Erythroblast (primary cell): ENCODE measurements around the gene SPDYE6.
"Not testable (repeated sequence)": the region's sequence is repeated elsewhere in the genome, so short reads cannot be mapped to it uniquely, and the experiment has no call there.

ENCODE experiments used
- DNase-seq, 2 experiments: peaks; one replicate each; lab custom pipeline; 2025; lab: John Stamatoyannopoulos, UW
- GATA1 ChIP-seq: IDR thresholded peaks from 2 replicates; pipeline ENCODE4 v1.6.1; 2011; ENCODE audit warnings: low read depth, mild to moderate bottlenecking, control low read depth, low read length, moderate library complexity
- POLR2A ChIP-seq: IDR thresholded peaks from 2 replicates; pipeline ENCODE4 v1.6.1; 2011; ENCODE audit warnings: mild to moderate bottlenecking, low read length

The SPDYE6 gene

GRCh38 chr7:102326157-102326889 lies 29.9 kb downstream of the SPDYE6 start:
- no peak for DNase-seq
- TF ChIP-seq GATA1 (no peak), POLR2A (no peak)

DNA sequence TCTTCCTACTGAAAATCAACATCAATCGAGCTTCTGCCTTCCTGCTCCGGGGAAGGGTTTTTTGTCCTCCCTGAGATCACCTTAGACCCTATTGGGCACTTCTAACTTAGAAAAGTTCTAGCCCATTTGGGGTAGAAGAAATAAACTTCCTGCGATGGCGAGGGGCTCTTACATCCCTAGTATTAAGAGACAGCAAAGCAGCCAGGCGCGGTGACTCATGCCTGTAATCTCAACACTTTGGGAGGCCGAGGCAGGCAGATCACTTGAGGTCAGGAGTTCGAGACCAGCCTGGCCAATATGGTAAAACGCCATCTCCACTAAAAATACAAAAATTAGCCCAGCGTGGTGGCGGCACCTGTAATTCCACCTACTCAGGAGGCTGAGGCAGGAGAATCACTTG lies 31.1 kb downstream of the SPDYE6 start:
- DNase-seq: not testable (repeated sequence)

- no peak for TF ChIP-seq GATA1
- no peak for TF ChIP-seq POLR2A
- DNase-seq: no peak
Observed at GRCh38 chr7:102323914-102324195, 32.4 kb downstream of the SPDYE6 start.

DNA sequence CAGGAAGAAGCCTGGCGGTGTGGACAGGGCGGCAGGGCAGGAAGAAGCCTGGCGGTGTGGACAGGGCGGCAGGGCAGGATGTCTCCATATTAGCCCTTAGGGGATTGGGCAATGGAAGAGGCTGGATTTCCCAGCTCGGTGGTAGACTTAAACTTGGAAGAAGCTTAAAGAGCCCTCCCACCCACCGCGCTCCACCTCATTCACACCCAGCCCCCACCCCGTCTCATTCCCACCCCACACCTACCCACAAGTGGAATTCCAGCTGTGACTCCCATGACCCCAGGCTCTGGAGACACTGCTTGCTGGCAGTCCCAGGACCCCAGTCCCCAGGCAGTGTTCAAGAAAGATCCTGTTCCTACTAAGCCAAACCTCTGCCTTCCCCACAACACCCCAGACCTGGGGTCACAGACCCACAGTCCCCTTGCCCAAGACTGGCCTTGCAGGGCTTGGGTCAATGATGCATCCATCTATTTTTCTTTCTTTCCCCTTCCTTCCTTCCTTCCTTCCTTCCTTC lies 34.0 kb downstream of the SPDYE6 start:
- DNase-seq: no peak
- TF ChIP-seq POLR2A (no peak), GATA1 (no peak)

DNA sequence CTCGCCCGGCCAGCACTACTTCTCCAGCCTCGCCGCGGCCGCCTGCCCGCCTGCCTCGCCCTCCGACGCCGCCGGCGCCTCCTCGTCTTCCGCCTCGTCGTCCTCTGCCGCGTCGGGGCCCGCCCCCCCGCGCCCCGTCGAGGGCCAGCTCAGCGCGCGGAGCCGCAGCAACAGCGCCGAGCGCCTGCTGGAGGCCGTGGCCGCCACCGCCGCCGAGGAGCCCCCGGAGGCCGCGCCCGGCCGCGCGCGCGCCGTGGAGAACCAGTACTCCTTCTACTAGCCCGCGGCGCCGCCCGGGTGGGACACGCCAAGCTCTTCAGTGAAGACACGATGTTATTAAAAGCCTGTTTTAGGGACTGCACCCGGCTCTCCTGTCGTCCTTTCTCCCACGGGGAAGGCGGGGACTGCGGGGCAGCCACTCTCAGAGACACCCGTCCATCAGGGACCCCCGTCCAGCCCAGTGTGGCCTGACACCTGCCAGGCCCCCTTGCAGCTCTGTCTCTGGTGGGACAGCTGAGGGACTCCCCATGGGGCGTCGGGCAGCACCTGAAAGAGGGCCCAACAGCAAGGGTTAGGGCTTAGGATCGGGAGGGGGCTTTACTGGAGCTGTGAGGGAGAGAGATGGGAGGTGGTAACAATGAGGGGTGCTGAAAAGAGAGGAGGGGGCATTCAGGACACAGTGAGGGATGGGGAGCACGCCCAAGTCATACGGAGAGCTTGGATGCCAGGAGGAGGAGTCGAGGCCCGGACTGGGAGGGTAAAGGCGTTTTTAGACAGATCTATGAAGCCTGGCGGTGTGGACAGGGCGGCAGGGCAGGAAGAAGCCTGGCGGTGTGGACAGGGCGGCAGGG lies 34.7 kb downstream of the SPDYE6 start:
- no peak for DNase-seq

GRCh38 chr7:102320601-102321350 lies 35.5 kb downstream of the SPDYE6 start:
- DNase-seq: no peak
- no peak for TF ChIP-seq GATA1

More for the DNA sequence above, 34.7 kb downstream of the SPDYE6 start:
- TF ChIP-seq GATA1 (no peak), POLR2A (no peak)

DNA sequence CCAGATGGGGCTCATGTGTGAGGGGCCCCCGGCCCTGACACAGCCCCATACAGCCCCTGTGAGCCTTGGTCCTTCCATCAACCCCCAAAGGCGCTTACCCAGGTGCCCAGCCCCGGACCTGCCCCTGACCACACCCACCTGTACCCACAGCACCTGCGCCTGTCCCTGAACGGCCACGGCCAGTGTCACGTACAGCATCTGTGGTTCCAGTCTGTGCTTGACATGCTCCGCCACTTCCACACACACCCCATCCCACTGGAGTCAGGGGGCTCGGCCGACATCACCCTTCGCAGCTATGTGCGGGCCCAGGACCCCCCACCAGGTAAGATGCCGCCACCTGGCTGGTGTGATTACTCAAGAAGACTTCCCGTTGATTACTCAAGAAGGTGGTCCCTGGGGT lies 36.1 kb downstream of the SPDYE6 start:
- TF ChIP-seq POLR2A (no peak), GATA1 (no peak)
- DNase-seq: no peak

DNA sequence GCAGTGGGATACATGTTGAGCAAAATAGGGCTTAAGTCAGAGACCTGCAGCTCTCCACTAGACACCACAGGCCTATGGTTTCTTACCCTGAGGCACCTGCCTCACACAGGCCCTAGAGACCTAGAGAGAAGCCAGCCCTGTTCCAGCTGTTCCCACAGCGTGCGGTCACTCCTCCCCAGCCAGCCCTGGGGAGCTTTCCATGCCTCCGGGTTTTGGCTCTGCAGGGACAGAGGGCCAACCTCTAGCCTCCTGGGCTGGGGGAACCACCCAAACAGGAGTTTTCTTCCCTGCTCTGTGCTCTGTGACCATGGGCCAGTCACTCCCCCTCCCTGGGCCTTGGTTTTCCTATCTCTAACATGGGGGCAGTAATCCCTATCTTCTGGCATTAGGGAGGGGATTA lies 36.6 kb downstream of the SPDYE6 start:
- DNase-seq: no peak
- no peak for TF ChIP-seq GATA1
- no peak for TF ChIP-seq POLR2A

- TF ChIP-seq GATA1: no peak
- TF ChIP-seq POLR2A: no peak
- no peak for DNase-seq
Observed at GRCh38 chr7:102318482-102318971, 37.7 kb downstream of the SPDYE6 start.

DNA sequence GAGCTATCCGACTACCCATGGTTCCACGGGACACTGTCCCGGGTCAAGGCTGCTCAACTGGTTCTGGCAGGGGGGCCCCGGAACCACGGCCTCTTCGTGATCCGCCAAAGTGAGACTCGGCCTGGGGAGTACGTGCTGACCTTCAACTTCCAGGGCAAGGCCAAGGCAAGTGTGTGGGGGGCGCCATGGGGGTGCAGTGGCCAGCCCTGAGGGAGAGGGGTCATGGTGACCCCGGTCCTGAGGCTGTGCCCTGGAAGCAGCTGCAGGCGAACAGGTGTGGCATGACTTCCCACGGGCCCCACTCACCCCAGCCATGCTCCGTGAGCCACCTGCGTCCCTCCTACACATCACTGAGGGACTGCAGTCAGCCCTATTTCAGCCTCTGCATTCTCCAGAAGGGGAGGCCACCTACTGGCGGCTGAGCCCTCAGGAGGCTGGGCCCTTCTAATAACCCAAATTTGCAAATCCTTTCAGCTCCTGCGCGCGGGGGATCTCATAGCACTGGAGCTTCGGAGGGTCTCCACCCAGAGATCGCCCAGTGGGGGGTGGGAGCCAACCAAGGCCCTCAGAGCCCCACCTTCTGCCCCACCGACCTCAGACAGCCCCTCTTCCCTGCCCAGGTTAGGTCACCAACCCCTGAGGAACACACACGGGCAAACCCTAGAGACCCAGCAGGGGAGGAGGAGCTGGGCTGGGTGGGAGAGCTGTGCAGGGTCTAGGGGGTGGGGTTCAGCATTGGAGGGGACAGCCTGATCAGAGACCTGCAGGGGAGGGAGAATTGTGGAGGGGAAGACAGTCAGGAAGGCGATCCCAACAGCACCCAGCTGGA lies 38.8 kb downstream of the SPDYE6 start:
- TF ChIP-seq GATA1: no peak
- DNase-seq: no peak

DNA sequence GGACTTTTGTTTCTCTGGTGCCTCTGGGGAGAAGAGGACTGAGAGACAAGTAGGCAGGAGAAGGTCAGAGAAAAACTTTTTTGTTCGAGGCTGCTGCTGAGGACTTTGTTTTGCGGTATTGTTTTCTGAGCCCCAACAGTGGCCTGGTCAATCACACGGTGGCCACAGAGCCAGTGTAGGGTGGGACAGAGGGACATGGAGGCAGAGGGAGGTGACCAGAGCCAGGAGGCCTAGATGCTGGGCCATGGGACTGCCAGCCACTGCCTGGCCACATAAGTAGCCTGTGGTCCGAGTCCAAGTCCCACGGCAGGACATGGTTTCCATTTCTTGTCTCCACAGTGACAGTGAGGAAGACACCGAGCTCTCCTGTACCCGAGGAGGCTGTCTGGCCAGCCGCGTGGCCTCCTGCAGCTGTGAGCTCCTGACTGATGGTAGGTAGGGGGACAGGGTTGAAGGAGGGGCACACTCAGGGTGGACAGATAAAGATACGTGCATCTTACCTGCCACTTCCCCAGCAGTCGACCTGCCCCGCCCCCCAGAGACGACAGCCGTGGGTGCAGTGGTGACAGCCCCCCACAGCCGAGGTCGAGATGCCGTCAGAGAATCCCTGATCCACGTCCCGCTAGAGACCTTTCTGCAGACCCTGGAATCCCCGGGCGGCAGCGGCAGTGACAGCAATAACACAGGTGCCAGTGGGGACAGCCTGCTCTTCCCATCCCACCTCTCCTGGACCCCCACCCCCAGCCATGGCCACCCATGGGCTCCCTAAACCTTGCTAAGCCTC lies 42.1 kb downstream of the SPDYE6 start:
- no peak for TF ChIP-seq GATA1
- TF ChIP-seq POLR2A: no peak
- DNase-seq: no peak

DNA sequence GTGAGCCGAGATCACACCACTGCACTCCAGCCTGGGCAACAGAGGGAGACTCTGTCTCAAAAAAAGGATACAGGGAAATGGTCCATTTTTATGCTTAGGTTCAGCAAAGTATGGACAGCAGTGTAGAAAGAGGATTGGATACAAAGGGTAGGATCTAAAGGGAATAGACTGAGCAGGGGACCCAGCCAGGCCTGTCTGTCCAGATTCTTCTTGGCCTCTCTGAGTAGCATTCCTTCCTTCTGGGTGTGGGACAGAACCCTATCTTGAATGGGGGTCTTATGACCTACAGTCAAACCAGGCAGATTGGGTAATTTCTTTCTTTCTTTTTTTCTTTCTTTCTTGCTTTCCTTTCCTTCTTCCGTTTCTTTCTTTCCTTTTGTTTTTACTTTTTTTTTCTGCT lies 43.9 kb downstream of the SPDYE6 start:
- TF ChIP-seq POLR2A: no peak
- TF ChIP-seq GATA1: no peak
- DNase-seq: no peak
